K562 (cell line): ENCODE data around the gene NME7. TPM values are rescaled to one million over a fixed set of nuclear protein-coding genes. Genes with fewer than 3 reads are reported as not detected.

ENCODE experiments used
- ATAC-seq: fragments of 200-7000 bp; cut with Tn5 transposase; 3 replicates; pipeline ENCODE4 v1.9.1; 2020; ENCODE audit warnings: moderate library complexity
- BruUV-seq: library from RNA; stranded (reverse); fragments of 400-500 nt; replicated peaks from 2 replicates; lab custom pipeline; 2021; lab: Mats Ljungman, UMichigan
- CTCF ChIA-PET: fragments of 300-600 bp; formaldehyde crosslinking; extraction: SDS; loops from one replicate; lab custom pipeline; 2021; ENCODE audit warnings: low intra/inter-chr PET ratio; lab: Yijun Ruan, JAX
- POLR2A ChIA-PET: fragments of 300-600, 350-650 bp; sonication (Branson Sonifier 250); formaldehyde crosslinking; extraction: SDS; loops from one replicate; lab custom pipeline; 2021; ENCODE audit warnings: antibody characterized with exemption, inconsistent platforms; lab: Yijun Ruan, JAX
- DNase-seq, 4 experiments: peaks; one replicate each; pipeline versions ENCODE4 v3.0.0 to v3.0.0-alpha.2; 2011 to 2018; ENCODE audit warnings: low spot score in 3 of 4, mixed read lengths in 3 of 4; ENCODE audit errors: extremely low read depth in 1 of 4
- FAIRE-seq: peaks from 2 replicates; lab custom pipeline; 2011; peaks lifted over from hg19 to GRCh38; lab: Jason Lieb, UNC
- H2AFZ ChIP-seq: 2 replicates; pipeline ENCODE4 v1.6.0; 2011; ENCODE audit warnings: low read depth, low read length, control low read depth, inconsistent platforms
- H3K27ac ChIP-seq: fragments of 200-600 bp; 3 replicates; pipeline ENCODE4 v1.8.0; 2011; ENCODE audit warnings: low read depth, mild to moderate bottlenecking, control low read depth, inconsistent platforms, low read length, moderate library complexity, mixed read lengths; ENCODE audit errors: extremely low read depth
- H3K27me3 ChIP-seq, 2 experiments: fragments of 300-600 bp in 1 of 2; 2 replicates in 1 of 2; 3 replicates in 1 of 2; pipeline versions ENCODE4 v1.6.0 to v1.8.0; 2011; ENCODE audit warnings: inconsistent platforms in 2 of 2, low read length in 2 of 2, mild to moderate bottlenecking in 1 of 2, mixed read lengths in 1 of 2, moderate library complexity in 1 of 2; ENCODE audit not compliant: control insufficient read depth in 2 of 2, insufficient read depth in 2 of 2
- H3K36me3 ChIP-seq: fragments of 300-600 bp; 3 replicates; pipeline ENCODE4 v1.8.0; 2011; ENCODE audit warnings: mild to moderate bottlenecking, low read length, inconsistent platforms; ENCODE audit not compliant: control insufficient read depth, insufficient read depth
- H3K4me1 ChIP-seq, 2 experiments: fragments of 200-600 bp in 1 of 2; replicated peaks in 1 of 2; 2 replicates in 1 of 2; 3 replicates in 1 of 2; pipeline versions ENCODE4 v1.5.1 to v1.8.0; 2011; ENCODE audit warnings: inconsistent platforms in 2 of 2, low read length in 2 of 2, mild to moderate bottlenecking in 1 of 2, mixed read lengths in 1 of 2, moderate library complexity in 1 of 2; ENCODE audit not compliant: control insufficient read depth in 2 of 2, insufficient read depth in 2 of 2
- H3K4me2 ChIP-seq: 2 replicates; pipeline ENCODE4 v1.6.1; 2011; ENCODE audit warnings: low read length, control low read depth, inconsistent platforms, mixed read lengths; ENCODE audit not compliant: insufficient read depth
- H3K4me3 ChIP-seq: fragments of 200-600 bp; sonication (generic), shearing (Covaris generic); 2 replicates; pipeline ENCODE4 v1.5.1; 2016; ENCODE audit warnings: control low read depth, inconsistent platforms
- H3K79me2 ChIP-seq: fragments of 200-600 bp; 3 replicates; pipeline ENCODE4 v1.8.0; 2011; ENCODE audit warnings: low read length, inconsistent platforms; ENCODE audit not compliant: control insufficient read depth, insufficient read depth
- H3K9ac ChIP-seq, 2 experiments: 2 replicates each; pipeline versions ENCODE4 v1.6.0 to v1.6.1; 2011; ENCODE audit warnings: low read depth in 2 of 2, low read length in 2 of 2, control low read depth in 1 of 2, inconsistent platforms in 1 of 2, mild to moderate bottlenecking in 1 of 2, mixed read lengths in 1 of 2; ENCODE audit not compliant: insufficient read depth in 1 of 2
- H3K9me1 ChIP-seq: one replicate; pipeline ENCODE4 v1.6.0; 2011; ENCODE audit warnings: inconsistent platforms, mild to moderate bottlenecking, low read length, moderate library complexity; ENCODE audit not compliant: control insufficient read depth, insufficient read depth
- H3K9me3 ChIP-seq: replicated peaks from 2 replicates; pipeline ENCODE4 v1.5.1; 2011; ENCODE audit warnings: low read depth, low read length, inconsistent platforms; ENCODE audit not compliant: control insufficient read depth, insufficient read depth
- H4K20me1 ChIP-seq: replicated peaks from 2 replicates; pipeline ENCODE4 v1.6.1; 2011; ENCODE audit warnings: low read length, inconsistent platforms, mixed read lengths; ENCODE audit not compliant: control insufficient read depth, insufficient read depth
- CBX8 ChIP-seq: fragments of 200-600 bp; sonication (generic); IDR thresholded peaks from 2 replicates; pipeline ENCODE4 v1.6.1; 2012; ENCODE audit warnings: borderline replicate concordance, mixed run types, low read depth, mild to moderate bottlenecking, moderate library complexity, mixed read lengths, low read length, control low read depth, inconsistent platforms; ENCODE audit not compliant: poor library complexity, severe bottlenecking; ENCODE audit errors: extremely low read depth
- CGGBP1 ChIP-seq: fragments of 250-450 bp; sonication (Bioruptor Pico); IDR thresholded peaks from 2 replicates; pipeline ENCODE4 v1.9.0; 2021; ENCODE audit warnings: mild to moderate bottlenecking
- CREBBP ChIP-seq: IDR thresholded peaks from one replicate; pipeline ENCODE4 v1.6.1; 2012; ENCODE audit warnings: low read depth, mild to moderate bottlenecking, control low read depth, inconsistent platforms, low read length
- E2F8 ChIP-seq: fragments of 450-650 bp; IDR thresholded peaks from 2 replicates; pipeline ENCODE4 v1.7.1; 2018; ENCODE audit warnings: mild to moderate bottlenecking, low read depth; ENCODE audit not compliant: partially characterized antibody
- EHMT2 ChIP-seq: fragments of 450-650 bp; IDR thresholded peaks from 2 replicates; pipeline ENCODE4 v1.6.1; 2018; ENCODE audit warnings: antibody characterized with exemption
- GTF2F1 ChIP-seq: IDR thresholded peaks from 2 replicates; pipeline ENCODE4 v1.6.1; 2011; ENCODE audit warnings: low read depth, low read length, improper control_type of control experiment
- HNRNPH1 ChIP-seq: fragments of 200-400 bp; formaldehyde crosslinking; optimal IDR thresholded peaks from 2 replicates; pipeline ENCODE3; 2017; ENCODE audit warnings: low read depth, mild to moderate bottlenecking, low read length, moderate library complexity
- KLF10 ChIP-seq: fragments of 250-450 bp; sonication (Bioruptor Pico); IDR thresholded peaks from 2 replicates; pipeline ENCODE4 v1.6.1; 2021; ENCODE audit warnings: matching md5 sums
- NFYB ChIP-seq: IDR thresholded peaks from 2 replicates; pipeline ENCODE4 v1.6.1; 2011; ENCODE audit warnings: mild to moderate bottlenecking, moderate library complexity; ENCODE audit not compliant: insufficient read length; ENCODE audit errors: extremely low read depth
- TCFL5 ChIP-seq: fragments of 250-450 bp; sonication (Bioruptor Pico); conservative IDR thresholded peaks from 2 replicates; pipeline ENCODE4 v1.6.1; 2021; ENCODE audit warnings: mild to moderate bottlenecking, moderate library complexity, matching md5 sums
- USF1 ChIP-seq: sonication (generic); formaldehyde crosslinking; IDR thresholded peaks from 2 replicates; pipeline ENCODE4 v1.9.0; 2022; ENCODE audit warnings: mild to moderate bottlenecking, missing genetic modification reagents
- XRCC5 ChIP-seq: fragments of 200-400 bp; formaldehyde crosslinking; IDR thresholded peaks from 2 replicates; pipeline ENCODE4 v1.6.1; 2017; ENCODE audit warnings: low read depth, mild to moderate bottlenecking, low read length
- ZFP36 ChIP-seq: fragments of 150-350 bp; IDR thresholded peaks from 2 replicates; pipeline ENCODE4 v1.6.1; 2018; ENCODE audit warnings: low read length, low read depth; ENCODE audit not compliant: partially characterized antibody
- ZFPM2 ChIP-seq: fragments of 250-450 bp; sonication (Bioruptor Pico); IDR thresholded peaks from 2 replicates; pipeline ENCODE4 v1.5.1; 2022; ENCODE audit warnings: mild to moderate bottlenecking
- ZNF445 ChIP-seq: fragments of 250-450 bp; sonication (Bioruptor Pico); IDR thresholded peaks from 2 replicates; pipeline ENCODE4 v1.4.0; 2020; ENCODE audit warnings: low read depth, mild to moderate bottlenecking, moderate library complexity
- WGBS: fragments of 100-300 bp; shearing (Covaris generic); methylation state at CpG from one replicate; pipeline ENCODE4 v1.1.6; 2016; ENCODE audit warnings: low coverage, mixed read lengths; ENCODE audit not compliant: insufficient coverage; ENCODE audit errors: missing lambda C conversion rate; 5-methylcytosine and 5-hydroxymethylcytosine counted together
- in situ Hi-C: fragments of 300-500 bp; cut with MboI; formaldehyde crosslinking; loops from 4 replicates; pipeline ENCODE4 v1.15.0; 2018; ENCODE audit warnings: inconsistent platforms, mixed read lengths
- intact Hi-C: fragments of 100-400 bp; cut with micrococcal nuclease; formaldehyde crosslinking; loops from 2 replicates; pipeline ENCODE4 v1.14.2; 2022
- polyA plus RNA-seq, 8 experiments: library from polyadenylated mRNA; depleted of rRNA in 4 of 8; stranded (reverse) in 5 of 8; unstranded in 3 of 8; fragments of >200 nt; fragmentation: Nextera tagmentation in 2 of 8; fragmentation: Illumina TruSeq in 1 of 8; extraction: Ambion mirVana in 2 of 8; extraction: Trizol in 1 of 8; gene quantifications; 2 replicates each; pipeline versions ENCODE4 v1.2.1 to v1.2.3, GENCODE V29; 2011 to 2014; ENCODE audit warnings: inconsistent platforms in 1 of 8, missing spikeins in 1 of 8
- total RNA-seq, 7 experiments: library from RNA; depleted of rRNA in 6 of 7; stranded (reverse); fragments of >200 nt in 6 of 7; fragmentation: Illumina TruSeq in 2 of 7; extraction: Trizol in 2 of 7; gene quantifications; 2 replicates each; pipeline versions ENCODE4 v1.2.1 to v1.2.3, GENCODE V29; 2011 to 2021; ENCODE audit warnings: low replicate concordance in 1 of 7

Gene NME7
- total and polyA plus RNA-seq, 9 of the 15 experiments (the other 6 are each of a cell fraction or from before 2014, with no cell fraction given): 7.9 to 43.2 (median 23.9) TPM

- no peak for TF ChIP-seq KLF10
Observed at GRCh38 chr1:169148472-169149252, 218.9 kb downstream of the NME7 start (continued).

- DNase-seq (no peak), ATAC-seq (no peak), FAIRE-seq (no peak)
- Histone ChIP-seq H3K9me1 (no peaks in the 10 kb centered on the region), H3K36me3 (no peaks in the 10 kb centered on the region), H3K9ac (no peak overlapping the region), H3K4me1 (peaks cover 0 to 16% of the 10 kb centered on the region in 2 experiments; a peak in 2 of 5 replicates), H3K27ac (no peak overlapping the region), H3K4me2 (no peak overlapping the region), H3K79me2 (no peaks in the 10 kb centered on the region), H3K27me3 (no peaks in the 10 kb centered on the region), H3K4me3 (no peak overlapping the region), H3K9me3 (no peaks in the 10 kb centered on the region), H2AFZ (no peak overlapping the region), H4K20me1 (no peaks in the 10 kb centered on the region)
- ChIA-PET CTCF (no interaction called here), POLR2A (interaction anchor here (0.6 kb wide), 1 partner anchor 537 kb away, joined by 3 read pairs; no protein-coding TSS in a partner anchor)
- in situ Hi-C loops: no loop called here
- WGBS: 45% methylated on average over 1 of the region's 1 CpG
- BruUV-seq: no TSS peak
- intact Hi-C loops: no loop called here
- TF ChIP-seq GTF2F1: no peak
- TF ChIP-seq EHMT2: no peak
- TF ChIP-seq USF1: no peak
- no peak for TF ChIP-seq ZNF445
- no peak for TF ChIP-seq HNRNPH1
- TF ChIP-seq TCFL5 (CRISPR knock-in tag): no peak
- TF ChIP-seq CBX8: no peak
- no peak for TF ChIP-seq CREBBP
- no peak for TF ChIP-seq ZFPM2 (CRISPR knock-in tag)
- TF ChIP-seq E2F8: no peak
- TF ChIP-seq CGGBP1: no peak
- TF ChIP-seq ZFP36: no peak
- TF ChIP-seq XRCC5: no peak
- TF ChIP-seq NFYB: no peak
Observed at GRCh38 chr1:169146576-169147214, 220.9 kb downstream of the NME7 start.
